ENCODE results near the gene VPS13C.

Gene VPS13C

DNA sequence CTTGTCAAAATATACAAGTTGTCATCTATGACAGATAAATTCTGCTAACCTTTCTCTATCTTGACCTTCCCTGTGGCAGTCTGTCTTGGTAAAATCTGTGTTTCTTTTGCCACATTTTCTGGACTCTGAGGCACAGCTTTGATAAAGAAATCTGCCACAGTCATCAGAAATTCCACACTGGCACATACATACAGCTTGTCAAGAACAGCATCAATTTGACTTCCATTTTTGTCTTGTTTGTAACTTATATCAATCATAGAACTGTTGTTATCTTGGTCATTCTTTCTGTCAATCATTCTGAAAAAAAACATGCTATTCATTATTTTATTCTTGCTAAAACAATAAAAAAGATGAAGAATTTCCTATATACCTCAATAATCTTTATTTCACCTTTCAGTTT lies 130.8 kb downstream of the VPS13C start:
- DNase-seq, result no peak

DNA sequence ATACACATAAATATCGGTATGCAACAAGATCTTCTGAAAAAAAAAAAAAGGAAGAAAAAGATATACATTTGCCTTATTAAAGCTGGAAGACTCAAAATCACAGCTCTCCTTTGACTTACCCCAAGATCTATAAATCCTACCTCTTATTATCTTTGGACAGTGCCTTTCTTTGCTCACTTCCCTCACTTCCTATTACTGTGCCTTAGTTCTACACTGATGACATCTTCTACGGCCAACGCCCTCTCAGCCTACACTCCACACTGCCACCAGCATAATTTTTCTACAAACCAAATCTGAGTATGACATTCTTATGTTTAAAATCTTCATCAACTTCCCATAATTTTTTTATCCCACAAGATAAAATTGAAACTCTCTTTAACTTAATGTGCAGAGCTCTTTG lies 137.1 kb downstream of the VPS13C start:
- no peak for DNase-seq

DNA sequence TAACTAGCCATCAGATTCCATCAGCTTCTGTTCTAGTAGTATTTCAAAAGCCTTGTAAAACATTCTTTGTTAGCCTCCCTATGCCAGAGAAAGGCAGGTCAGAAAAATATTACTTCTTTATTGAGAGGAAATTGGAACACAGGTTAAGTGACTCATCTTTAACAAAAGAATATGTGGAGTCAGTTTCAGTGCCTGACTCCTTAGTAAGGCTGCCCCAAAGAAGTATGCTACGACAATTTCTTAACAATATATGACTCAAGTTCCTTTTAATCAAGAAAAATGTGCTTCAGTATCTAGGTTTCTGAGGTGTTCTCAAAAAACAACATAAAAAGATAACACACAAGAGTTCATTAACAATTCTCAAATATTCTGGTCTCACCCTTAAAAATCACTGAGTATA lies 139.2 kb downstream of the VPS13C start:
- no peak for DNase-seq

DNA sequence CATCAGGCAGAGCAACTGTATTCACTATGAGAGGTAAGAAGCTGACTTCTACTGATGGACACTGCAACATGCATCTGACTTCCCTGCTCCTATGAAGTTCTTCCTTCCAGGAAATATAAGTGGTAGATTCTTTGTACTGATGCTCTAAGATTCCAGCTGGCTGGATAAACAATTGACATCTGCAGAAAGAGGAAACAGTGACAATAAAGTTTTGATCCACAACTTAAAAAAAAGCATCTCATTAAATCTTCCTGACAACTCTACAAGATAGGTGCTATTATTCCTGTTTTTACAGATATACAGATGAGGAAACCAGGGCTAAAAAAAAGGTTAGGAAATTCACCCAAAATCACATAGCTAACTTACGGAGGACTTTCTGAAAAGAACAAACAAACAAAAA lies 142.8 kb downstream of the VPS13C start:
- DNase-seq, result no peak

DNA sequence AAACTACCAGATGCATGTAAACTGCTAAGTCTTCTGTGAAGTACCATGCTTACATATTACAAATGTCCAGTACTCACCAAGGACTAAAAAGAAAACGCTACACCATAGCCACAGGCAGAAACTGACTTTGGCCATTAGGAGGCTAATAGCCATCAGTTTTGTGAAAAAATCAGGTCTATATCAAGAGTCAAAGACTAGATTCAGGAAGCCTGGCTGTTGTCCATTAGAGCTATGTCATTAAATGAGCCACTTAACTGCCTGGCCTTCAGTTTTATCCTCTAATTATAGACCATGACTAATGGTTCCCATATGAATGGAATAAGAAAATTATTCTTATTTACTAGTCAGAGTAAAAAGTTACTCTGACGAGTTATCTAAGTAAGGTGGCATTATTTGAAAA lies 144.1 kb downstream of the VPS13C start:
- DNase-seq, result no peak

DNA sequence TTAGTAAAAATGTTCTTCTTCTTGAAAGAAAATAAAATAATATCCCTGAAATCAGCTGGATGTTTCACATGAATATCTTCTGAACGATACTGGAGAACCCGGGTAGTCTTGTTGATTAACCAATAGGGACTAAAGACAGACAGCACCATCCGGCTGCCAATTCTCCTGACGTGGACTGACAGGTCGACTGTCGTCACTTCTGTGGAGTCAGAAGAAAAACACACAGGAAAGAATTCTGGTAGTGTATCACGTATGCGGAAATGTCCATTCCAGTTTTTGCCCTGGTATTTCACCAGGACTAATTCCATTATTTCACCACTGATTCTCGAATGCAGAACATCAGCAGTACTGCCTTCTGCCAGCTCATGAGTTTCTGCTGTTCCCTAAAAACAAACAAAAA lies 144.6 kb downstream of the VPS13C start:
- no peak for DNase-seq

DNA sequence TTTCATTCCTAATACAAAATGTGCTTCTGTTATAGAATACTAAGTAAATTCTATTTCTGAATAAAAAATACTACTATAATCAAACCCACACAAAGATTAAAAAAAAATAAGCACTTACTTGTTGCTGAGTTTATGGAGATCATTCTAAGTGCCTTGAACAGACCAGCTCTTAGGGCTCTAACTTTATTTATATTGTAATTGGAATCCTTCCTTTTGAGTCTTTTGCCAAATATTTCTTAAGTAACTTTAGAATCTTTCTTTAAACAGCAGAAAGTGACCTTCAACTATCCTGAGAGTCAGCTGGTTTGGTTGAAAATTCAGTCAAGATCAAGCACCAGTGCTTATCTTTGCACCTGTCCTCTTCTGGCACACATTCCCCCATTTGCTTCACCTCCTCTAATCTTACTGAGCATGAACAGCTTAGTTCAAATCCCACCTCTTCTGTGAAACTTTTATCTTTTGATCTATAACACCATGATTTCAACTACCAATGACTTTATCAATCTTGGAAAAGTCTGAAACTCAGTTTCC lies 149.3 kb downstream of the VPS13C start:
- no peak for DNase-seq

DNA sequence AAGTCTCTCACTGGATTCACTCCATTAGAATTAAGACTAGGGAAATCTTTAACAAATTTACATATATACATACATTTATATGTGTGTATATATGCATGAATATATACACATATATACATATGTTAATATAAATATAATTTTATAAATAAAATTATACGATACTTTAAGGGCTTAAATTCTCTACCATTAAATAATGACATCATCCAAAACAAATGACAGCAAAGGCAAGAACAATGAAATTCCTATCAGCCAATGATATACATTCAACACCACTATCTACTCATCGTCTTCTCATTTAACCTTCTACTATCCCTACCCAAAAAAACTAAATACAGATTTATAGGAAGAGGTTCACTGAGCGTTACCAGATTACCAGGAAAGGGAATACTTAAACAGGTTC lies 152.0 kb downstream of the VPS13C start:
- DNase-seq, result no peak

DNA sequence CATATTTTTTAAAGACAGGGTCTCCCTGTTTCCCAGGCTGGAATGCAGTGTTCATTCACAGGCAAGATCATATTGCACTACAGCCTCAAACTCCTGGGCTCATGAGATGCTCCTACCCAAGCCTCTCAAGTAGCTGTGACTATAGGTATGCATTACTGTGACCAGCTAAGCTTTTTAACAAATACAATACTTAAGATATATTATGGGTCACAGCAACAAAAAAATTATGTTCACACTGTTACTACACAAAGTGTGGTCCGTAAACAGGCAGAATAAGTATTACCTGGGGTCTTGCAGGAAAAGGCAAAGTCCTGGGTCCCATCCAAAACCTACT lies 152.5 kb downstream of the VPS13C start:
- no peak for DNase-seq

DNA sequence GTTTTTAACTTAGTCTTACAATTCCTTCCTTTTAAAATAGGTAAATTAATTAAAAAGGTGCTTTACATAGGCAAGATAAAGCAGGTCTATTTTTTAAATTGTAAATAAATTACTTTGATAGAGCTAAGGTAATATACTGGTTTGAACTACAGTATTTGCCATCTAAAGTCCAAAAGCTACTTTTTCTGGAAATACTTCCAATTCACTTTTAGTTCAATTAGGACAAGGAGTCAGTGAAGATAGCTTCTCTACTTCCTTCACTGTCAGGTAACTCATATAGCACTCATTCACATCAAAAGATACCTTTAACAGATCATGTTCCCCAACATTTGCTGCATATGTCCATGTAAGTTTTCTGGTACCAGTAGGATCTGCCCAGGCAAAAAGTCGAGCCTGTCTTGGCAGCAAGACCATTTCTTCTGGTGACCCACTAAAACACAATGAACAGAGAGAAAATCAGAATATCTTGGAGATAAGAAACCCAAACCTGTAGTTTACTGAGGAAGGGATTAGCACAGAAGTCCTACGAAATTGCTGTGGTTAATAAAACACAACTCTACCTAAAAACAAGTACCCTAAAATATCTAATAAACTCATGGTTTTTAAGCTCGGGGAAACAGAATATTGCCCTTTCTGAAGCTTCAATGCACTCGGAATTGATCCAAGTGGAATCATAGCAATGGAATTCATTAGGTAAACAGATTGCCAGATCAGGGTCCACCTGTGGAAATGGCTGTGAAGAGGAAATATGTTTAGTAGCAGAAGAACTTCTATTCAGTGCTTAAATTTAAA lies 153.1 kb downstream of the VPS13C start:
- no peak for DNase-seq

DNA sequence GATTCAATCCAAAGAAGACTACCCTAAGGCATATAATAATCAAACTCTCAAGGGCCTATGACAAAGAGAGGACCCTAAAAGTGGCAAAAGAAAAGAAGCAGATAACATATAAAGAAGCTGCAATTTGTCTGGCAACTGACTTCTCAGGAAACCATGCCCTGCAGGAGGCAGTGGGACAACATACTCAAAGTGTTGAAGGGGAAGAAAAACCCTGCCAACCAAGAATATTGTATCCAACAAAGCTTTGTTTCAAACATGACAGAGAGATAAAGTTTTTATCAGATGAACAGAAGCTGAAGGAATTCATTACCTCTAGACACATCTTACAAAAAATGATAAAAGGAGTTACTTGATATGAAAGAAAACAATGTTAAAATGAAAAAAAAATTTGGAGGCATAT lies 167.1 kb downstream of the VPS13C start:
- no peak for DNase-seq

DNA sequence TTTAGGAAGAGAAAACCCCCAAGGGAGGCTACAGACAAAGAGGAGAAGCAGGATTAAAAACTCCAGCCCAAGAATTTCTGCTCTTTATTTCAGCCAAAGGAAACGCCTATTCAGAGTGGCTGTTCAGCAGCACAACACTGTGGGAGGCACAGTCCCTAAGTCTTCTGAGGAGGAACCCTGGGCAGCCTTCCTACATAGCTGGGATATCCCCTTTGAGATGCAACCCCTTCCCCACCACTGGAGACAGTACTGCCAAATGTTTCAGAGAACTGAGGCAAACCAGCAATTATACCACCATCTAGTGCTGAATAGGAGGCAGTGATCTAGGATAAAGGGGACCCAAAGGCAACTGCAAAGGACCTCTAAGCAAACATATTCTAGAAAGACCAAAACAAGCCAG lies 168.1 kb downstream of the VPS13C start:
- DNase-seq, result no peak

DNA sequence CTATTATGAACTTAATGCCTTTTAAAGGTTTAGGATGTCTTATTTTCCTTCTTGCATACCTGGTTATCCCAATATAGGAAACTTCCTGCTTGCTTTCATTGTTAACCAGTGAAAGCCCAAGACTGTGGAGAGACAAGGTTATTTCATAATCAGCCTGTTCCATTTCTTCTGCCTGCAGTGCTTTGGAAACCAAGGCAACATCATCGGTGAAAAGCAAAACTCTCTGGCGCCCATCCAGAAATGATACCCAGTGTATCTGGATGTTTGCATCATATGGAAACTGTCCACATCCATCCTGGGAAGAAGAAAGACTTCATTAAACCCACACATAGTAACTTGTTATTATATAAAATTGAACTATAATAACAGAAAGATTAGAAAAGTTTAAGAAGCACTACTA lies 170.1 kb downstream of the VPS13C start:
- DNase-seq, result no peak

DNA sequence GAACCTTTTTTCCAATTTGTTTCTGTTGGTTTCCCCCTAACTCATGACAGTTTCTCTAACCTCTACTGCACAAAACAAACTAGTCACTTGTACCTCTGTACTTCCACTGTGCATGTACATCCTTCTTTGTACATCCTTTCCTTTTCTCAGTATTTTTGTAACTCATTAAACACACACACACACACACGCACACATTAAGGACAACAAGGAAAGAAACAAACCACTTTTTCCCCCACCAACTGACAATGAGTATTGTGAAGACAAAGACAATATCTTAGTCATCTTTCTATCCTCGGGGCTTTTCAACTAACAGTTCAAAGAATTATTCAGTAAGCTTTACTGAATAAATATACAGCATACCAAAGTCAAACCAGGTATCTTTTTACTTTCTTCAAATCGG lies 170.5 kb downstream of the VPS13C start:
- DNase-seq, result no peak

DNA sequence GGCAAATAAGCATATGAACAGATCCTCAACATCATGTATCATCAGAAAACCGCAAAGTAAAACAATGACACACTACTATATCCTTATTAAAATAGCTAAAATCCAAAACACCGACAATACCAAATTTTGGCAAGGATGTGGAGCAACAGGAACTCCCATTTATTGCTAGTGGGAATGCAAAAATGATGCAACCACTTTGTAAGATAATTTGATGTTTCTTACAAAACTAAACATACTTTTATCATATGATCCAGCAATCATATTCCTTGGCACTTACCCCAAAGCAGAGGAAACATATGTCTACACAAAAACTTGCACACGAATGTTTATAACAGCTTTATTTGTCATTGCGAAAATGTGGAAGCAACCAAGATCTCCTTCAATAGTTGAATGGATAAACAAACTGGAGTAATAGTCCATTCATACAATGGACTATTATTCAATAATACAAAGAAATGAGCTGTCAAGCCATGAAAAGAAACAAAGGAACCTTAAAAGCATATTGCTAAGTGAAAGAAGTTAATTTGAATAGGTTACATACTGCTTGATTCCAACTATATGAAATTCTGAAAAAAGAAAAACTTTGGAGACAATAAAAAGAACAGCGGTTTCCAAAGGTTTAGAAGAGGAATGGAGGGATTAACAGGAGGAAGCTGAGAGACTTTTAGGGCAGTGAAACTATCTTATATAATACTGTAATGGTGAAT lies 172.0 kb downstream of the VPS13C start:
- no peak for DNase-seq

DNA sequence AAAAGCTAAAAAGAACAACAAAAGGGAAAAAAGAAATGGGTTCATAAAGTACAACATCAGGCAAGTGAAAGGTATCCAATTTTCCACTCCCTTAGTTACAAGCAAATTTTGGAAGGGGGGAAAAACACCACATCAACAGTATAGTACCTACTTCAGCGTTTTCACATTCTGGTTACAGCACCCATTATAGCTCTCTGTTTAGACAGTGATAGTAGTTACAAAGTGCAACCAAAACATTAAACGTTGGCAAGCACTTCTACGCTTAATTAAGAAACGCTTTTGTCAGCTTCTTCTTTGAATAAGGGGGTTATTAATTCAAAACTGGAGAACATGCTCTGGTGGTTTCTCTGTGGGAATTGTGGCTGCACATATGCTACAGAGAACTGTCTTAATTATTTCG lies 180.2 kb downstream of the VPS13C start:
- no peak for DNase-seq

DNA sequence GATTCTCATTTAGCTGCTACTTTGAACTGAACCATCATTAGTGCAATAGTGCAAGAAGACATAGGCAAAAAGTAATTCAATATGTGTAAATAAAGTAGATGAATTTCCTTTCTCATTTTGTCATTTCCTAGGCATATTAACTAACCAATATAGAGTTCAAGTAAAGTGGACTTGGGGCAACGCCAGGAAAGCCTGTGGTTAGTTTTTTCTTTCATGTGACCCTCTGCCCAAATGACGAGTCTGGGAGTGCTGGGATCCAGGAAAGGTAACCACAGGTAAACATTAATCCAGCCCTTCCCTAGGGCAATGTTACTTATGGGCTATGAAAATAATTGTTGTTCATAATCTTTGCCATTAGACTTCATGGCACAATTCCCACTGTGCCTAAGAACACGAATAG lies 181.0 kb downstream of the VPS13C start:
- peak; percentile 64 for DNase-seq

DNA sequence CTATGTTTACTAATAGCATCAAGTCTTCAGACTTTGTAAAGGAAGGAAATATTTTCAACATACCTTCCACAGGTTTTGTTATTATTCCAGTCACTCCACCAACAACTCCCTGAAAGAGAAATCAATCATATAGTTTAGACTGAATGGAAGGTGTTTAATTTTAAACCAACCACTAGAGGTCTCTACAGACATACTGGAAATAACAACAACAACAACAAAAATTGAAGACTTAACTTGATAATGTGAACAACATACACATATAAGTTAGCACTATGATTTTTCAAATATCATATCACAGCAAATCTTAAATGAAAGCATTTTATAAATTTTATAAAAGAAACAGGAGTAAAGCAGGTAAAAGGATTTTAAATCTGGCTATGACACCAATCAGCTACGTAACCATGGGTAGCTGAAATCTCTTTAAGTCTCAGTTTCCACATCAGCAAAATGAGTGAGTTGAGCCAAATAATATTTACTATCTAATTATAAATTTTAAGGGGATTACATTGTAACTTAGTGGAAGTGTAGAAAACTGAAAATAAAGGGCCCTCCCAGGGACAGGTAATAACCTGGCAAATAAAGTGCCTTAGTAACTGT lies 188.2 kb downstream of the VPS13C start:
- DNase-seq, result no peak

DNA sequence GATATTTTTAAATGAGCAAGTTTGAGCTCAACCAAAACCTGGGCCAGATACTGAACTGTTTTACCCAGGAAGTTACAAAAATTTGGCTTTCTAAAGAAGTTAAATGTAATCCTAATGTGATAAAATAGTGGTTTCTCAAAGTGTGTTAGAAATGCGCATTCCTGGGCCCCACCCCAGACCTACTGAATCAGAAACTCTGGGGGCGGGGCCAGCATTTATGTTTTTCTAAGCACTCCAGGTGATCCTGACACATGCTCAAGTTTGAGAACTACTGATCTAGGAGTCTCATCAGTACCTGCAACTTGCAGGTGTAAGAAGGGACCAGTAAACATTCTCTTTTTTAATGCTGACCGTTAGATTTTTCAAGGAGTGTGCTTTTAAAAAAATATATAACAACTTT lies 190.6 kb downstream of the VPS13C start:
- no peak for DNase-seq

DNA sequence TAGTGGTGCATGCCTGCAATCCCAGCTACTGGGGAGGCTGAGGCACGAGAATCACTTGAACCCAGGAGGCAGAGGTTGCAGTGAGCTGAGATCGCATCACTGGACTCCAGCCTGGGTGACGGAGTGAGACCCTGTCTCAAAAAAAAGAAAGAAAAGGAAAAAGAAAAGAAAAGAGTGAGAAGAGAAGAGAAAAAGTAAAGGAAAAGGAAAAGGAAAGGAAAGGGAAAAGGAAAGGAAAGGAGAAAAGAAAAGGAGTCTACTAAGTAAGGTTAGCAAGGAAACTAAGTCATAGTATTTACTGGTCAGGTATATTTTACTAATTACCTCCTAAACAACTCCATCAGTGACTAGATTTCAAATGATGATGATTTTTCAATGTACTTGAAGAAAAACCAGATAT lies 198.3 kb downstream of the VPS13C start:
- DNase-seq, result no peak

DNA sequence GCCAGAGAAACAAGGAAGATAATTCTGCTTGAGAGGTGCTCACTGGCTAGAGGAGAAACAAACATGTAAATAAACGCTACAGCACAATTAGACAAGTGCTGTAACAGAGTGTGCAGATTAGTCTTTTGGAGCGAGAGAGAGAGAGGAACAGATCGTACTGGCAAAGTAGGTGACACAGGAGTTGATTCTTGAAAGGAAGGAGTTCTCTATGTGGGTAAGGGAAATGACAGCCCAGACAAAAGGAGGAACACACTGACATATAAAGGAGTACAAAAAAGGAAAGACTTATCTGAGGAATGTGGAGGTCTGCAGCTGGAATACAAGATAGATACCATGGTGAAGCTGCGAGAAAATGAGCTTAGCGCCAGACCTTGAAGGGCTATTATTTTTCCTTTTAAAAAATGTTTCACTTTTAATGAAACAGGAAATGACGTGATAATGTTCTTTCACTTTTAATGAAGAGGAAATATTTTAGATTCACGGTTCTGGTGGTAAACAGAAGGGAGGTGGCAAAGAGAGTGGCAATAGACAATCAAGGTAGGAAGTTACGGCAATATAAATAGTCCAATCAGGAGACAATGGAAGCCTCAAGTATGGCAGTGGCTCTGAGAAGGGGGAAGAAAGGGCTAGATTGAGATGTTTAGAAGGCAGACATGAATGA lies 202.9 kb downstream of the VPS13C start:
- peak; percentile 6 for DNase-seq

DNA sequence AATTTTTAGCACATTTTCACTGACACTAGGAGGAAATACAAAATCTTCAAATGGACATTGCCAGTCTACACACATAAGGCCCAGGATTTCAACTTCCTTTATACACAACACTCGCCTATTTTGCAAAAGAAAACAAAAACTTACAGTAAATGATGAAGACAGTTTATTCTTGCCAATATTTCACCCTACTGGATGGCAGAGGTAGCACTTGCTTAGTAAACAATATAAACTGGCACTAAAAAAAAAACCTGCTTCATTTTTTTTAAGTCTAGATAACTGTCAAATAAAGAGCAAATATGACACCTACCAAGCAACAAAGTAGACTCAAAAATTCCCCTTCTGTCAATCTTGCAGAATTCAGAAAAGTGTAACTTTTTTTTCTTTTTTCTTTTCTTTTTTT lies 204.0 kb downstream of the VPS13C start:
- DNase-seq, result no peak

DNA sequence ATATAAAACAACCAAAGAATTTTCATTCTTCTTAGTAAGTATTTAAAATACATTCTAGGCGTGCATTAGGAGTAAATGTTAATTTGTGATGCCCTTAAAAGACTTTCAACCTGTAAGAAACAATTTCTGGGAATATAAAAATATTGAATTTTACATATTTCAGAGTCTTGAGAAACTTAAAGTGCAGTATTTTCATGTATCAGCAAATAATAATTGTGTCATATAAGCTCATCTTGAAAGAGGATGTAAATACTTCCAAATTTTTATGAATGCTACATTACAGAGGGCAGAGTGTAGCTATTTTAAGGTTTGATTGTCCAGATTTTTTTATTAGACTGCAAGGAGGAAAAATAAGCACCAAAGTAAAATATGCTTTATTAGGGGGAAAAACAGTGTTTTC lies 207.1 kb downstream of the VPS13C start:
- DNase-seq, result no peak

DNA sequence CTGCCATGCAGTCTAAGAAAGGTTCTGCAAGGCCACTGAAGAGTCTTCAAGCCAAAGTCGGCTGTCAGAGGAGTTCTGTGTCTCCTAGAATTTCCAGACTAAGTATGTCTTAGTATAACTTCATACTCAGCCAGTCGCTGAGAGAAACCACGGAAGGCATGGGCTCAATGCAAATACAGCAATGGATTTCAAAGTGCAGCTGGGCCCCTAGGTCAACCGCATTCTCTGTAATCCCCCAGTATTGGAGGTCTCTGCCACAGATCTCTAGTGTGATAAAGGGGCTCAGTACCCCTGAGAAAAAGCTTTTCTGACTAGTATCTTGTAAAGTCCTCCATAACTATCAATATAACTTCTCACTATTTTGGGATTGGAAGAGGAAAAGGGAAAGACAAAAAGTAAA lies 208.3 kb downstream of the VPS13C start:
- DNase-seq, result no peak
